GM23248 (cell line): ENCODE measurements around the gene PTPRT. TPM values are rescaled to one million over a fixed set of nuclear protein-coding genes. Genes with fewer than 3 reads are reported as not detected.

Source experiments
- DNase-seq: peaks from one replicate; pipeline ENCODE4 v3.0.0-alpha.2; 2015
- H2AFZ ChIP-seq: fragments of 200-600 bp; sonication (generic); 2 replicates; pipeline ENCODE4 v1.6.1; 2016; ENCODE audit warnings: antibody characterized with exemption
- H3F3A ChIP-seq: fragments of 200-600 bp; sonication (generic); 2 replicates; pipeline ENCODE4 v1.6.1; 2016; ENCODE audit warnings: mild to moderate bottlenecking, antibody characterized with exemption, mixed run types; ENCODE audit not compliant: insufficient read depth
- H3K27ac ChIP-seq: fragments of 200-600 bp; sonication (generic); 2 replicates; pipeline ENCODE4 v1.5.1; 2016; ENCODE audit warnings: mild to moderate bottlenecking
- H3K27me3 ChIP-seq: fragments of 200-600 bp; sonication (generic); replicated peaks from 2 replicates; pipeline ENCODE4 v1.6.1; 2016; ENCODE audit warnings: mild to moderate bottlenecking; ENCODE audit not compliant: insufficient read depth
- H3K36me3 ChIP-seq: fragments of 200-600 bp; sonication (generic); 2 replicates; pipeline ENCODE4 v1.6.1; 2016; ENCODE audit warnings: low read depth, mild to moderate bottlenecking
- H3K4me1 ChIP-seq: fragments of 200-600 bp; sonication (generic); 2 replicates; pipeline ENCODE4 v1.6.1; 2016; ENCODE audit warnings: mild to moderate bottlenecking; ENCODE audit not compliant: insufficient read depth
- H3K4me2 ChIP-seq: fragments of 200-600 bp; sonication (generic); one replicate; pipeline ENCODE4 v1.6.1; 2016; ENCODE audit warnings: mild to moderate bottlenecking; ENCODE audit not compliant: unreplicated experiment
- H3K4me3 ChIP-seq: fragments of 200-600 bp; sonication (generic); 2 replicates; pipeline ENCODE4 v1.5.1; 2016; ENCODE audit warnings: mild to moderate bottlenecking
- H3K79me2 ChIP-seq: fragments of 200-600 bp; sonication (generic); 2 replicates; pipeline ENCODE4 v1.6.1; 2016; ENCODE audit warnings: mild to moderate bottlenecking; ENCODE audit not compliant: insufficient read depth
- H3K9ac ChIP-seq: fragments of 200-600 bp; sonication (generic); 2 replicates; pipeline ENCODE4 v1.6.1; 2016; ENCODE audit warnings: mild to moderate bottlenecking
- H3K9me2 ChIP-seq: fragments of 200-600 bp; sonication (generic); 2 replicates; pipeline ENCODE4 v1.6.1; 2016; ENCODE audit warnings: mixed run types, mild to moderate bottlenecking, moderate library complexity; ENCODE audit not compliant: insufficient read depth
- H3K9me3 ChIP-seq: fragments of 200-600 bp; sonication (generic); one replicate; pipeline ENCODE4 v1.6.1; 2017; ENCODE audit warnings: low read depth
- H4K20me1 ChIP-seq: fragments of 200-600 bp; sonication (generic); 2 replicates; pipeline ENCODE4 v1.6.0; 2016; ENCODE audit not compliant: insufficient read depth
- EZH2 ChIP-seq: fragments of 200-600 bp; sonication (generic); IDR thresholded peaks from 2 replicates; pipeline ENCODE4 v1.6.1; 2018; ENCODE audit warnings: antibody characterized with exemption, mild to moderate bottlenecking; ENCODE audit not compliant: insufficient read depth, poor library complexity, severe bottlenecking
- EZH2phosphoT487 ChIP-seq: fragments of 200-600 bp; sonication (generic); IDR thresholded peaks from 2 replicates; pipeline ENCODE4 v1.6.1; 2018; ENCODE audit warnings: antibody characterized with exemption, moderate library complexity, mild to moderate bottlenecking, low read depth; ENCODE audit not compliant: insufficient read depth
- WGBS, 2 experiments: methylation state at CpG; one replicate each; pipeline ENCODE4 v1.1.6; 2015 to 2017; ENCODE audit warnings: low lambda C conversion rate in 2 of 2, low coverage in 1 of 2; ENCODE audit errors: missing lambda C conversion rate in 2 of 2; 5-methylcytosine and 5-hydroxymethylcytosine counted together
- in situ Hi-C: fragments of 300-500 bp; cut with MboI; formaldehyde crosslinking; loops from 2 replicates; pipeline ENCODE4 v1.15.0; 2020
- polyA plus RNA-seq: library from polyadenylated mRNA; unstranded; fragments of >200 nt; fragmentation: Nextera tagmentation; extraction: Ambion mirVana; gene quantifications from 2 replicates; pipeline ENCODE4 v1.2.1, GENCODE V29; 2016
- total RNA-seq: library from RNA; depleted of rRNA; stranded (reverse); fragments of >200 nt; shearing (Covaris generic); gene quantifications from 2 replicates; pipeline ENCODE4 v1.2.3, GENCODE V29; 2014

The PTPRT gene
- total and polyA plus RNA-seq, 2 experiments from 2014 or later: not detected

- Histone ChIP-seq H3K9me2 (no peaks in the 10 kb centered on the region), H3K9ac (no peak overlapping the region), H3K4me3 (no peak overlapping the region), H4K20me1 (no peaks in the 10 kb centered on the region), H3K9me3 (no peaks in the 10 kb centered on the region), H3F3A (no peaks in the 10 kb centered on the region), H3K27ac (no peak overlapping the region), H3K36me3 (no peaks in the 10 kb centered on the region), H3K27me3 (no peaks in the 10 kb centered on the region), H2AFZ (no peak overlapping the region), H3K79me2 (no peaks in the 10 kb centered on the region), H3K4me2 (no peak overlapping the region), H3K4me1 (no peaks in the 10 kb centered on the region)
- TF ChIP-seq EZH2: no peak
- no peak for TF ChIP-seq EZH2phosphoT487
- DNase-seq: no peak
- WGBS, 2 experiments: 0% methylated on average over 1 of the region's 1 CpG
- in situ Hi-C loops: no loop called here
These were observed 1114.8 kb downstream of the PTPRT start for GRCh38 chr20:42074944-42075343.

- no peak for DNase-seq
- H3K4me1 ChIP-seq: no peaks in the 10 kb centered on the region
- in situ Hi-C loops: no loop called here
- H3K27me3 ChIP-seq: no peaks in the 10 kb centered on the region
- 4 to 14% methylated on average over 3 of the region's 3 CpGs for WGBS, 2 experiments
- no peaks in the 10 kb centered on the region for H3K9me2 ChIP-seq
- no peaks in the 10 kb centered on the region for H3K36me3 ChIP-seq
- no peaks in the 10 kb centered on the region for H3F3A ChIP-seq
- TF ChIP-seq EZH2phosphoT487 (no peak), EZH2 (no peak)
- H3K79me2 ChIP-seq: no peaks in the 10 kb centered on the region
- no peaks in the 10 kb centered on the region for H4K20me1 ChIP-seq
- H3K4me3 ChIP-seq: no peak overlapping the region
- H3K4me2 ChIP-seq: no peak overlapping the region
- H3K9ac ChIP-seq: no peak overlapping the region
- H2AFZ ChIP-seq: no peak overlapping the region
- H3K9me3 ChIP-seq: no peaks in the 10 kb centered on the region
- no peak overlapping the region for H3K27ac ChIP-seq
These were observed 1122.1 kb downstream of the PTPRT start for GRCh38 chr20:42067596-42067995.

- 32 to 33% methylated on average over 5 of the region's 5 CpGs for WGBS, 2 experiments
- Histone ChIP-seq H3F3A (no peaks in the 10 kb centered on the region), H3K27ac (no peak overlapping the region), H3K4me3 (no peak overlapping the region), H3K79me2 (no peaks in the 10 kb centered on the region), H2AFZ (no peak overlapping the region), H3K9me2 (no peaks in the 10 kb centered on the region), H4K20me1 (no peaks in the 10 kb centered on the region), H3K9me3 (no peaks in the 10 kb centered on the region), H3K4me1 (no peaks in the 10 kb centered on the region), H3K27me3 (no peaks in the 10 kb centered on the region), H3K9ac (no peak overlapping the region), H3K4me2 (no peak overlapping the region), H3K36me3 (no peaks in the 10 kb centered on the region)
- no peak for DNase-seq
- in situ Hi-C loops: no loop called here
- TF ChIP-seq EZH2phosphoT487 (no peak), EZH2 (no peak)
These were observed 1122.5 kb downstream of the PTPRT start for GRCh38 chr20:42067174-42067573.

- H3K27me3 ChIP-seq: no peaks in the 10 kb centered on the region
- H3K9me2 ChIP-seq: no peaks in the 10 kb centered on the region
- no peak overlapping the region for H3K27ac ChIP-seq
- in situ Hi-C loops: no loop called here
- H4K20me1 ChIP-seq: no peaks in the 10 kb centered on the region
- no peaks in the 10 kb centered on the region for H3K36me3 ChIP-seq
- 35 to 42% methylated on average over 4 of the region's 4 CpGs for WGBS, 2 experiments
- H3K79me2 ChIP-seq: no peaks in the 10 kb centered on the region
- no peaks in the 10 kb centered on the region for H3K9me3 ChIP-seq
- no peak overlapping the region for H3K4me2 ChIP-seq
- no peak overlapping the region for H3K4me3 ChIP-seq
- H2AFZ ChIP-seq: no peak overlapping the region
- no peak for TF ChIP-seq EZH2
- no peak for TF ChIP-seq EZH2phosphoT487
- H3K9ac ChIP-seq: no peak overlapping the region
- no peaks in the 10 kb centered on the region for H3F3A ChIP-seq
- no peaks in the 10 kb centered on the region for H3K4me1 ChIP-seq
- no peak for DNase-seq
These were observed 1126.6 kb downstream of the PTPRT start for GRCh38 chr20:42063141-42063540.

GRCh38 chr20:42053350-42053749 is 1136.4 kb downstream of the PTPRT start:
- no peaks in the 10 kb centered on the region for H4K20me1 ChIP-seq
- H3K9me2 ChIP-seq: no peaks in the 10 kb centered on the region
- H3K4me1 ChIP-seq: no peaks in the 10 kb centered on the region
- H3K79me2 ChIP-seq: no peaks in the 10 kb centered on the region
- no peaks in the 10 kb centered on the region for H3K36me3 ChIP-seq
- DNase-seq: no peak
- H3K4me2 ChIP-seq: no peak overlapping the region
- H3K27ac ChIP-seq: no peak overlapping the region
- no peaks in the 10 kb centered on the region for H3K27me3 ChIP-seq
- H2AFZ ChIP-seq: no peak overlapping the region
- TF ChIP-seq EZH2 (no peak), EZH2phosphoT487 (no peak)
- no peak overlapping the region for H3K9ac ChIP-seq
- WGBS, 2 experiments: 8 to 13% methylated on average over 3 of the region's 3 CpGs
- H3K9me3 ChIP-seq: no peaks in the 10 kb centered on the region
- in situ Hi-C loops: no loop called here
- no peaks in the 10 kb centered on the region for H3F3A ChIP-seq
- H3K4me3 ChIP-seq: no peak overlapping the region
